GM19035 (cell line): Measurements from ENCODE around the gene CACNA2D3.

Experiments
- ATAC-seq: cut with Tn5 transposase; IDR thresholded peaks from one replicate; pipeline ENCODE4 v1.9.1; 2021; ENCODE audit not compliant: unreplicated experiment

The CACNA2D3 gene

GRCh38 chr3:54895613-54896012, 773.3 kb downstream of the CACNA2D3 start:
- ATAC-seq, result no peak

- ATAC-seq, result no peak
Measured at GRCh38 chr3:54897028-54897711, 774.8 kb downstream of the CACNA2D3 start.

- no peak for ATAC-seq
Measured at GRCh38 chr3:54899273-54899672, 776.9 kb downstream of the CACNA2D3 start.

GRCh38 chr3:54900838-54901591, 778.7 kb downstream of the CACNA2D3 start:
- ATAC-seq, result no peak

GRCh38 chr3:54901906-54902685, 779.7 kb downstream of the CACNA2D3 start:
- ATAC-seq, result no peak

- no peak for ATAC-seq
Measured at GRCh38 chr3:54905261-54905888, 783.0 kb downstream of the CACNA2D3 start.

GRCh38 chr3:54905920-54906319, 783.6 kb downstream of the CACNA2D3 start:
- ATAC-seq, result no peak

GRCh38 chr3:54906763-54907162, 784.4 kb downstream of the CACNA2D3 start:
- ATAC-seq, result no peak

GRCh38 chr3:54909191-54909590, 786.8 kb downstream of the CACNA2D3 start:
- ATAC-seq, result no peak

- ATAC-seq, result no peak
Measured at GRCh38 chr3:54914180-54914579, 791.8 kb downstream of the CACNA2D3 start.

- ATAC-seq, result no peak
Measured at GRCh38 chr3:54915181-54915580, 792.8 kb downstream of the CACNA2D3 start.

GRCh38 chr3:54915976-54916375, 793.6 kb downstream of the CACNA2D3 start:
- no peak for ATAC-seq

- ATAC-seq, result no peak
Measured at GRCh38 chr3:54916732-54917131, 794.4 kb downstream of the CACNA2D3 start.

GRCh38 chr3:54917174-54917573, 794.8 kb downstream of the CACNA2D3 start:
- no peak for ATAC-seq

GRCh38 chr3:54917862-54918261, 795.5 kb downstream of the CACNA2D3 start:
- ATAC-seq, result no peak

- ATAC-seq, result no peak
Measured at GRCh38 chr3:54918516-54918915, 796.2 kb downstream of the CACNA2D3 start.

- no peak for ATAC-seq
Measured at GRCh38 chr3:54928046-54928770, 805.9 kb downstream of the CACNA2D3 start, which contains the start of gene LRTM1. LRTM1 (minus strand) TSS chr3:54928059; CDS start chr3:54927911, 148 bp downstream.

GRCh38 chr3:54931182-54931581, 808.8 kb downstream of the CACNA2D3 start:
- ATAC-seq, result no peak

GRCh38 chr3:54932606-54933005, 810.3 kb downstream of the CACNA2D3 start:
- ATAC-seq, result no peak

GRCh38 chr3:54935869-54936268, 813.5 kb downstream of the CACNA2D3 start:
- ATAC-seq, result no peak
